GM21737 (cell line): ENCODE results near the gene ZNF648.
"Not testable (repeated sequence)": the region's sequence is repeated elsewhere in the genome, so short reads cannot be mapped to it uniquely, and the experiment has no call there.

Experiments used
- ATAC-seq: cut with Tn5 transposase; IDR thresholded peaks from one replicate; pipeline ENCODE4 v1.9.1; 2021; ENCODE audit warnings: mild to moderate bottlenecking, moderate library complexity; ENCODE audit not compliant: unreplicated experiment

Gene ZNF648

DNA sequence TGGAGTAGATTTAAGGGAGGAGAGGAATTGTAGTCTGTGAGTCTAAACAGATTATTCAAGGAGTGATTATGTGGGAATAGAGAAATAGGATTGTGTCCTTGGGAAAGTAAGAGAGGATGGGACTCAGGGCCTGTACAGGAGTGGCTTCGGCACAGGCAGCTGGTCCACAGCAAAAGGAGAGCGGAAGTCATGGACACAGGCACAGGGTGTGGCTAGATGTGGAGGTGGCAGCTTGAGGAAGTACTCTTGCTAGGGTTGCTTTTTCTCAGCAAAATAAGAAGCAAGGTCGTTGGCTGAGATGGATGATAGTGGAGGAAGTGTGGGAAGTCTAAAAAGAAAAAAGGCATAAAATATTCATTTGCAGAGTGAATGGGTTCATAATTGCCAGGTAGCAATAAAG, 18.5 kb upstream of the ZNF648 start:
- ATAC-seq = no peak

GRCh38 chr1:182071924-182072323, 10.4 kb upstream of the ZNF648 start:
- no peak for ATAC-seq

GRCh38 chr1:182069028-182069466, 7.5 kb upstream of the ZNF648 start:
- ATAC-seq = peak; percentile 57

DNA sequence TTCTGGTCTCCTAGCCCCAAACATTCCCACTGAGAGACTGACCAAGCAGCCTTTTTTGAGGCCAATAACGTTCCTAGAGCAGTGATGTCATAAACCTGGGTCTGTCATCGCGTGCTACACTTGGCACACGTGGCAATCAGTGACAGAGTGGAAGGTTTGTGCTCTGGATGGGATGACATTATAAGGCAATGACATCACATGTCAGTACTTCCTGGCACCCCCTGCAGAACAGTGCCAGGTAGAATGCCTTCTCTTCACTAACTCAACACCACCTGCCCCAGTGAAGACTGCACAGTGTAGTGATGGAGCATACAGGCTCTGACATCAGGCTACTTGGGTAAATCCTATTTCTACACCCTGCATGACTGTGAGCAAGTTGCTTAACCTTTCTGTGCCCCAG, 5.4 kb upstream of the ZNF648 start:
- no peak for ATAC-seq

- no peak for ATAC-seq
Measured at GRCh38 chr1:182065126-182065845, 3.8 kb upstream of the ZNF648 start.

DNA sequence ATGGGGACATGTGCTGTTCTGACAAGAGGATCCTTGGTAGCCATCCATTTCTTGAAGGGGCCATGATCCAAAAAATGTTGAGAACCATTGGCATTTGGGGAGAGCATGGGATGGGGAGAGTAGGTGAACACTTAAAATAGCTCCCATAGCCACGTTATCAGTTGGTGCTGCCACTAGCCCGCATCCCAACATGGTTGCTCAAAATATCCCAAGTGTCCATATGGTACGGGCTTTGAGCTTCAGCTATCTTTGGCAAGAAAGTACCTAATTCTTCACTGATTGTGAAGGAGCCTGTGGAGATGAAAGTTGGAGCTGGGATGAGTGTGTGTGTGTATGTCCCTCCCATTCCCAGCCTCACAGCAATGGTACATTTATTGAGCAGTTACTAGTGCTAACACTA, 3.1 kb upstream of the ZNF648 start:
- ATAC-seq = no peak

GRCh38 chr1:182062223-182062622, 711 bp upstream of the ZNF648 start:
- ATAC-seq = no peak

- no peak for ATAC-seq
Measured at GRCh38 chr1:182060877-182061276, 635 bp downstream of the ZNF648 start.

DNA sequence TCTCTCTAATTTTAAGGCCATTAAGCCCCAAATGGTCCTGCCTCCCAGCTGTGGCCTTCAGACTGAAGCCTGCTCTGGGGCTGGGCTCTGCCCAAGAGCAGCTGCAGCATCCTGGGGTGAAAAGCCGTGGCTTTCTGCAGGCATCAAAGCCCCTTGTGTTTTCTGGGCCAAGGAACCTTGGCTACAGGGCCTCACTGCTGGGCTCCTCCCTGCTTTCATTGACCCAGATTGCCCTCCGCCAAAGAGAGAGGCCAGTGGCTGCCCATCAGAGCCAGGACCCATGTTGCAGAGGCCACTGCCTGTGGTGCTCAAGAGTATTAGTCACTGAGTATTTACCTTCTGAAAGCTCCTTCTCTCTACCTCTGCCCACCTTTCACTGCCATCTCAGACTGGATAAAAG, 1.6 kb downstream of the ZNF648 start:
- no peak for ATAC-seq

GRCh38 chr1:182056601-182057366, 4.7 kb downstream of the ZNF648 start:
- no peak for ATAC-seq

GRCh38 chr1:182054698-182055326, 6.7 kb downstream of the ZNF648 start:
- ATAC-seq = no peak

GRCh38 chr1:182052355-182052754, 9.2 kb downstream of the ZNF648 start:
- no peak for ATAC-seq

DNA sequence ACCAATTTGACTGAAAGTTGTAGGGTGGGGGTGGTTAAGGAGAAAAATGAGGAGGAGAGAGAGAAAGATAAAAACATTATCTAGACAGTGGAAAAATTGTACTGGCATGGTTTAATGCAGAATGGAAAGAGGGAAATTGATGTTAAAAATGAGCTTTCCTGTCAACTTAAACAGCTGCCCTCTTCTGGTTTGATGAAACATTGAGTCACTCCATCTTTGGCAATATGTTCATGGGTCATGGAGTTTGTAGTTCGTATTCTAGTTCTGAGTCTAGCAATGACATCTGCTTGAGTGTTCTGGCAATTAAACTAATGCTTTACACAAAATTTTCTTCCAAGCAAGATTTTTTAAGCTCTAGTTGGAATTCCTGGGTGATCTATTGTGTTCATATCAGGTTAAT, 9.6 kb downstream of the ZNF648 start:
- ATAC-seq = no peak

- no peak for ATAC-seq
Measured at GRCh38 chr1:182050481-182051448, 10.7 kb downstream of the ZNF648 start.

DNA sequence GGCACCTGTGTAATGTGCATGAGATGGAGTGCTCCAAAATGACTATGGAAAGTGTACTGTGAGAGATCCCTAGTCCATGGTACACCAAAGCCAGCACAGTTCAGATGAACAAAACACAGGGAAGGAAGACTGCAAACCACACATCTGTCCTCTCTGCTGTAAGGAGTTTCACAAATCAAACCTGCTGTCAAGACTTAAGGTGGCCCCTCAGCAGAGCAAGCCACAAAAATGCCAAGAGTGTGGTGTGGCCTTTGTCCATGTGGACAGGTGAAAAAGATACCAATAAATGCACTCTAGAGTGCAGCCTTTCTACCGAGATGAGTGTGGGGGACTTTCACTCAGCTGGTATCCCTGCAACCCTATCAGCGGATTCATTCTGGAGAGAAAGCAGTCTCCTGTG, 12.9 kb downstream of the ZNF648 start:
- no peak for ATAC-seq

GRCh38 chr1:182046763-182047162, 14.7 kb downstream of the ZNF648 start:
- ATAC-seq = no peak

- not testable (repeated sequence) for ATAC-seq
Measured at GRCh38 chr1:182045481-182045880, 16.0 kb downstream of the ZNF648 start.

DNA sequence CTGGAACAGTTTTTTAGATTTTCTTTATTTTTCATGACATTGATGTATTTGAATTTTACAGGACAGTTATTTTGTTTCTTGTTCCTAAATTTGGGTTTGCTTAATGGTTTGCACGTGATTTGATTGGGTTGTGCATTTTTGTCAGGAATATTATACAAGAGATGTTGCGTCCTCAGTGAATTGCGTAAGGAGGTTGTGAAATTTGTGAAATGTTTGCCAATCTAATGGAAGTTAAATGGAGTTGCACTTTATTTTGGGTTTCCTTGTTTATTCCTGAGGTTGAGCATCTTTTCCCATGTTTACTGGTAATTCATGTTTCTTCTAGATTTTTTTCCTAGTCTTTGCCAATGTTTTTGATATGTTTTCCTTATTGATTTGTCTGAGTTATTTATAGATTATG, 19.9 kb downstream of the ZNF648 start:
- ATAC-seq = no peak

DNA sequence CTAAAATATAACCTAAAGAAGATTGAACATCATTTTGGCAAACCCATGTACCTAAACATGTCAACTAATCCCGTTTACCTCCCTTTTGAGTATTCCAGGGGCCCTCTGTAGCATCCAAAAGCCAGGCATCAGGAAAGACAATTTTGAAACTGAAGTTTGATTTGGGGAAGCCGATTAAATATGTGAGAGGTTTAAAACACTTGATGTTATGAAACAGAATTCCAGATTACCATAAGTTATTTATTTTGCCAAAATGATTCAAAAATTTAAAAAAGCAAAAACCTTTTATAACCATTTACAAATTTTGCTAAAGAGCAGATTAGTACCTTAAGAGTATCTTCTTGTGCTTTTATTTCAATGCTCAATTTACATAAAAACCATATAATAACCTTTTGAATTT, 23.3 kb downstream of the ZNF648 start:
- no peak for ATAC-seq

DNA sequence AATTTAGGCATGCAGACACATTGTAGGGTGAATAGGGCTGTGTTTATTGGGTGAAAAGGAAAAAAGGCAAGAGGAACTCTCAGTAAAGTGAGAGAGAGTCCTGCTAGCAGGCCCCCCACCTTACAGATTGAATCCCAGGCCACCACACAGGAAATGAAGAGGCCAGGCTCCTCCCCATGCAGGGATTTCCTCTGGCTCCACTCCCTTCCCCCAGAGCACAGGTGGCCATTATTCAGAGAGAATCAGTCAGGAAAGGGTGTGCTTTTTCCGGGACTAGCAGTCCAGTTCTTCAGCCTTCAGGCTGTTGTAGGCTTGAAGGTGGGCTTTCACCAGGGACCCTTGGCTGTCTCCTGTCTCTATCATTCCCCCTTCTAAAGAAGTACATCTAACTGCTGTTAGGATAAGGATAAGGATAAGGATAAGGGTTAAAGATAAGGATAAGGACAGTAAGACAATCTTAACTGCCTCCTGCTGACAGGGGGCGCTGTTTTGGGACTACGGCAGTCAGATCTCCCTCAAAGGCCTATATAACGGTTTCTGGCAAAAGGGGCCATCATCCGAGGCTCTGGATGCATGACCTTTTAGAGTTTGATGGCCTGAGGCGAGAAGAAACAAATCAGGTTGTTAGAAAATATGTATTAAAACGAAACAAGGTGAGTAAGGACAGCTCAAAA, 26.3 kb downstream of the ZNF648 start:
- no peak for ATAC-seq
